Right forelimb (tissue), 1 donor: ENCODE results near the gene SNCAIP.
"Not testable (repeated sequence)": the region's sequence is repeated elsewhere in the genome, so short reads cannot be mapped to it uniquely, and the experiment has no call there.

Experiments
- DNase-seq: peaks from one replicate; pipeline ENCODE4 v3.0.0-alpha.2; 2018

Gene SNCAIP

DNA sequence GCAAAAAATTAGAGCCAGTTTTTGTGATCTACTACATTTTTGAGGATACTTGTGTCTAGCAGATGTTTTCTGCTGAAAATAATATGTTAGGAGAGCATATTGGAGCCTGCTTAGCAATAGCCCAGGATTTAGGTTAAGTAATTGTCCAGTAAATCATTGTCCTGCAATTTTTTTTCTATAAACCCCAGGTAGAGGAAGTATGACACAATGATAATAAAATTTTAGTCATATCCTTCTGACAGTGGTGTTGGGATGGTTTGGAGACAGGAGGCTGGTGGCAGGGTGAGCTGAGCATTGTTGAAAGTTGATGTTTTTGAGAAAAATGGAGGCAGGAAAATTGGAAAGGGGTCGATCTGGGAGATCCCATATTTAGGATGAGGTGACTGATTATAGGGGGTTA, 3.5 kb downstream of the SNCAIP start:
- DNase-seq = no peak

DNA sequence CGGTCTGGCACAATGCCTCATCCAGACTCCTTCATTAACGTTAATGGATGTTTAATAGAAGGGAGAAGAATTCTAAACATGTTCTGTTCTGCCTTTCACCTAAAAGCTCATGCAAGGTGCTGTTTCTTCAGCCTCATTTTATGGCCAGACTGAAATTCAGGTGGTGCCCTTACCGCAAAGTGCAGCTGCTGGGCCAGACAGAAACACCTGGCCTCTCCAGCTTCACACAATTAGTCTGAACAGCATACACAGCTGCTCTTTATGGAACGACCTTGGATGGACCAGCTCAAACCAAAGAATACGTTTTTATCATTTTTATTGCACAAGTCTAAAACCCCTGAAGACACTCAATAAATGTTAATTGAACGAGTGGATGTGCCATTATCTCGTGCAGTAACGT, 4.6 kb downstream of the SNCAIP start:
- DNase-seq = no peak

DNA sequence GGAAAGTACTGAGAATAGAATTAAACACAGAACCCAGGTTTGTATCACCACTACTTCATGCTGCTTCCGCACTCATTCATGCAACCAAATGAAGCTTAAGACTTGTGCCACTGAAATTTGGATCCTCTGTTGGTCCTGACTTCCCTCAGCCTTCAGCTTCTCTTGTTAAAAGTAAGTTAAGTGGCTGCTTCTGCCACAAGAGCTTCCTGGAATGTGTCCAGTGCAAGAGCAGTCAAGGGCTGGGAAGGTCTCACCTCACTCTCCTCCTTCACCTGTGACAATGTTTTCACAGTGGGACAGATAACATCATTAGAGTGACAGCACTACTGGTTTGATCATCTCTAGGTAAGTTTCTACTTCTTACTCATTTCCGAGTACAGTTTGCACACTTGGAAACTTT, 7.9 kb downstream of the SNCAIP start:
- DNase-seq = no peak

DNA sequence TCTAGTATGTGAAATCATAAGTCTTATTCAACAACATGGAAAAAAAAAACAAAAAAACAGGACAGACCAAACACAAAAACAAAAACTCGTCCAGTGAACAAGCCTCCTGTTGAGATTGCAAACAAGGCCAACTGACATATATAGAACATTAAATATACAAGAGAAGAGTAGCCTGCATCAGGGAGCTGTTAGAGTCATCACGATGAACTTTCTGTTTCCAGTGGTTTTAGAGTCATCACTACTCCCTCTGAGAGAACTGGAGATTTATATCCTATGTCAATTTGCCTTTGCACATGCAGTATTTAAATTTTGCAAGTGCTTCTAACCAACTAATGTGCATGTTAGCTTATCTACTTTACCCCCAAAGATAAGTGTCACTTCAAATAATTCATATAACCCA, 9.9 kb downstream of the SNCAIP start:
- DNase-seq = no peak

DNA sequence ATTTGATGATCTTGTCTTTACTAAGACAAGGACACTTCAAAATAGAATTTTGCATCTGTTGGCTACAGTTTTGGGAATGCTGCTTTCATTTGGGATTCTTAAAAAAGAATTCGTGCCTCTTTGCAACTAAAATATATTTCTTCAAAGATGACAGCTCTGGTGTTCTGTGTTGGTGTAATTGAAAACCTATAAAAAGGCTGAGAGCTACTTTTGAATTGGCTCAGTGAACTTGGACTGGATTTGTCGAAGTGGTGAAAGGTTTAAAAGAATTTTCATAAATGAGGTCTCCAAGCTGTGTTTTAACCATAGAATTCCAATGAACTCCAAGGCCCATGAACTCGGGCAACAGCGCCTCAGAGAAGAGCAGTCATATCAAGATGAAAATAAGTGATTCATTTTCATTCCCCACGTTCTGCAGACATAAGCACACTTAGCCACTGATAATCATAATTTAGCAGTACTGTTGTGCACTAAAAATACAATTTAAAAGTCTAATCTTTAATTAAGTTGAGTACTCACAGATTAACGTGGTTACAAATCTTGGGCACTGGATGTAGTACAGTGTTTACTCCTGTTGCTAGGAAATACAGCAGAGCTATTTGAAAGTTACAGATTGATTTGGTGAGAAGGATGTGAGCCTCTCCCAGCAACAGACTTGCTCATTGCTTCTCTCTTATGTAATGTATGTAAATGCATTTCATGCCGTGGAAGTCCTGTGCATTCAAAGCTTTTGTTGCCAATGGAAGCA, 10.9 kb downstream of the SNCAIP start:
- DNase-seq = no peak

DNA sequence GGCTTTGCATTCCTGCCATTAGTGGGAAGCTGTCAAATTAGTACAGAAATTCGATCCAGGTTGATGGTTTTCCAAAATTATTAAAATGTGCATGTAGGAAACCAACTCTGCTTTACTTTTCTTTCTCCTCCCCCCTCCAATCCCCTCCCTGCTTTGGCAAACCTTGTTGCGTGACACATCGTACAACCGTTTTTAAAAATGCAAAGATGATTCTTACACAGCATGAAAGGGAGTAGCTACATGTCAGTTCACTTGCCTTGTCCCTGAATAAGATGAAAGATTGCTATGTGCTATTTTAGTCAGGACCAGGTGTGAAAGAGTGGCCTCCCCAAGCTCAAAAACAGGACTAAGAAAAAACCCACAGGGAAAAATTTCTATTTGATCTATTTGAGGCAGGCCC, 11.7 kb downstream of the SNCAIP start:
- DNase-seq = no peak

DNA sequence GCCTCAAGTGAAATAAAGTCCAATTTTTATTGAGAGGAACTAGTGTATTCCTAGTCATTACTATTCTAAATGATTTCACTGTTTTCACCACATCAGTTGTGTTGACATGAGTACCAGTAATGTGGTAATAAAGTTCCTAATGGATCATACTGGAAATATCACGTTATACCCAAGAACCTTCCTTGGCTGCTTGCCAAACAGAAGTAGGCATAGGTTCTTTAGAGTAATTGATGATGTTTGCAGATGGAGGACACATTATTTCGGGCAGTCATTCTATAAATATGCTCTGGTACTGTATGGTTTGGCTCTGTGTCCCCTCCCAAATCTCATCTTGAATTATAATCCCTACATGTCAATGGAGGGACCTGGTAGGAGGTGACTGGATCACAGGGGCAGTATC, 15.1 kb downstream of the SNCAIP start:
- no peak for DNase-seq

DNA sequence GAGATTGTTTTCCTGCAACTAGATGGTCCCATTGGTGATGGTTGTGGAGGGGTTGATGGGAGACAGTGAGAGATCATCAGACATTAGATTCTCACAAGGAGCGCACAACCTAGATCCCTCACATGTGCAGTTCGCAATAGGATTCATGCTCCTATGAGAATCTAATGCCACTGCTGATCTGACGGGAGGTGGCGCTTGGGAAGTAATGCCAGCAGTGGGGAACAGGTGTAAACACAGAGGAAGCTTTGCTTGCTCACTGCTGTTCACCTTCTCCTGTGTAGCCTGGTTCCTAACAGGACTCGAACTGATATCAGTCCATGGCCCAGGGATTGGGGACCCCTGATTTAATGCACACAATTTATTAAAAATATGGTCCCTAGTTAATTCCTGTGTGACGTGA, 18.8 kb downstream of the SNCAIP start:
- no peak for DNase-seq

DNA sequence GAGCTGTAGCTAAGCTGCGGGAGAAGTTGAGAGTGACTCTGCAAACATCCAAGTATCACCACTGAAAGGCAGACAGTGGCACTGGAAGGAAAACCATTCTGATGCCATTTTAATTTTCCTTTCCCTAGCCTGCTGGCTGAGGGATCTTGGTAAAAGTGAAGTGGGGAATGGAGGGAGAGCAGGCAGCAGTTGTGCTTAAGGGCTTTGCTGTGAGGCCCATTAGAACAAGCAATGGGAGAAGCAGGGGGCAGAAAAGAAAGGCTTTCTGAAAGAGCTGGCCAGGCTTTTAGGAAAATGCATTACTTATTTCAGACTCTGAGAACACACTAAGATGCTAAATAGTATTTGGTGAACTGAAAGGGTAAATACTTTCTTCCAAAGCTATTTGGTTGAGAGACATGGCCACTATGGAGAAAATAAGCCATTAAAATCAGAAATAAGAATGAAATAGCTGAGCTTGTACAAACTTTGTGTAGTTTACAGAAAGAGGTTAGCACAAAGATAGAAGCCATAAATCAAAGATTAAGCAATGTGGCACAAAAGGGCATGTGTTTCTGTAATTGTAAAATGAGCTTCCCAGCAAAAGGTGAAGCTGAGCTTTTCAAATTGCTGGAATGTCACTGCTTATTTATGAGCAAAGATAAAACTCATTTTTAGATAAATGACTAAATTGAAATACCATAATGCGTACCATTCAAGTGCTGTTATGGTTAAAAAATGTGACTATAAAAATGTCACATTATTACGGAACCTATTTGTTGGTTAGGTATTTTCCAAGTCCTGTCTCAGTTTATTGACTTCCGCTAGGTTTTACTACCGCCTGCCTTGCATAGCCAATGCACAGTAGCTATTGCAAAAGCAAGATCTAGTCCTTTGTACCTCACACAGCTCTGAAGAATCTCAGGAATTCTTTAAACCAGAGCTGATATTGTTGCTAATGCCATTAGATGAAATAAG, 20.8 kb downstream of the SNCAIP start:
- no peak for DNase-seq

DNA sequence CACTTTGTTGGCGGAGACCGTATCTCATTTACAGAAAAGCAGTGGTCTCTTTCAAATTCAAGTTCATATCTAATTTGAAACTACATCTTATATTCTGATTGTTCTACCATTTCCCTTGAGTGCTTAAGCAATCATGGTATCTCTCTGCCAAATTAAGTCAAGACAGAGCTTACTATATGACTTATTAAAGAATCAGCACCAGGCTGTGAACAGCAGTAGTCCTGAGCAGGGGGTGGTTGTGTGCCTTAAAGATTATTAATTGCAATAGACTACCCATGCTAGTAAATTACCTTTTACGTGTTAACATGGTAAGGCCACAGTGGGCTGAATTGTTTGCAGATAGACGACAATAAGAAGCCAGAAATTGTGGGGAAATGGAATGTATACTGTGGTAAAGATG, 21.5 kb downstream of the SNCAIP start:
- no peak for DNase-seq

DNA sequence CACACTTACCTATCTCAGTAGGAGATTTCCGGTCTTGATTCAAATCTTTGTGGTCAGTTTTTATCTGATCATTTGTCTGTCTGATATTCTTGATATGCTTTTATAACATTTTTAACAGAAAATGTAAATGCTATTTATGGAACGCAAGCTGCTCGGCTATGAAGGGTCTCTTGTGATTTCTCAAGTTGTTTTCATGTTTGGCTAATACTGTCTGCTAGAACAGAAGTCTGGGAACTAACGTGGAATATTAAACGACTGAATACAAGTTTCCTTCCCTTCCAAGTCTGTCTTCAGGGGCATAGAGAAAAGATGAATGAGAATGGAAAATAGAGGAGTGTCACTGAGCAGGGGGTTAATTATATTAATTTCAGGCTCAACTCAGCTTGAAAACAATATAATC, 27.6 kb downstream of the SNCAIP start:
- no peak for DNase-seq

DNA sequence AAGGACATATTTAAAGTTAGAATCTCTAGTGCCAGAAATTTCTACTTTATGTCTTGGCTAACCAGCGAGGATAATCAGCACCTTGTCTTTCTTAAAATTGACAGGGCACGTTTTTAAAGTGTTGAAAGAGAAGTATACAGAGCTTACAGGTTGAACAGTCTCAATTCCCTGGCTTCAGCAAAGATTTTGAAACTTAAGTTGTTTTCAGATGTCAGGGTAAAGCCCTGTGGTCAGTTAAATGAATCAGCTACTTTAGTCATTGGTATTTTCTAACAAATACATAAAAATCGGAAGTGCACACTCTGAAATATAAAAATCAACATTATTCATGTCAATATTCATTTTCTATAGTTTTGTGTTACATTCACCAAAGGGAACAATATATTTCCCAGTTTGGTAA, 29.1 kb downstream of the SNCAIP start:
- no peak for DNase-seq

DNA sequence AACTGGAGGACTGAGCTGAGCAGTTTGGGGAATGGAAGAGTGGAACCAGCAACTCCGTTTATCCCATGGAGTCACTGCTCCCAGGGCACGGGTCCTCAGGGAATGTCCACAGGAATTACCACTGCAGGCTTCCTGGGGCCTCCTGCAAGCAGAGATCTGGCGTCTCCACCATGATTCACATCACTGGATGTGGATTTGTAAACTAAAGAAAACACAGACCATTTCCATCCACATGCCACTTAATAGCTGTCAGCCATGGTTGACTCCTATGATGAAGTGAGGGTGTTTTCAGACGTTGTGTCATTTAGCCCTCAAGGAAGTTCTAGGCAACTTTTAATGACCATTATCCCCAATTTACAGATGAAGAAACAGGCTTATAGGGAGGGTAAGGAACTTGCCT, 30.2 kb downstream of the SNCAIP start:
- no peak for DNase-seq

DNA sequence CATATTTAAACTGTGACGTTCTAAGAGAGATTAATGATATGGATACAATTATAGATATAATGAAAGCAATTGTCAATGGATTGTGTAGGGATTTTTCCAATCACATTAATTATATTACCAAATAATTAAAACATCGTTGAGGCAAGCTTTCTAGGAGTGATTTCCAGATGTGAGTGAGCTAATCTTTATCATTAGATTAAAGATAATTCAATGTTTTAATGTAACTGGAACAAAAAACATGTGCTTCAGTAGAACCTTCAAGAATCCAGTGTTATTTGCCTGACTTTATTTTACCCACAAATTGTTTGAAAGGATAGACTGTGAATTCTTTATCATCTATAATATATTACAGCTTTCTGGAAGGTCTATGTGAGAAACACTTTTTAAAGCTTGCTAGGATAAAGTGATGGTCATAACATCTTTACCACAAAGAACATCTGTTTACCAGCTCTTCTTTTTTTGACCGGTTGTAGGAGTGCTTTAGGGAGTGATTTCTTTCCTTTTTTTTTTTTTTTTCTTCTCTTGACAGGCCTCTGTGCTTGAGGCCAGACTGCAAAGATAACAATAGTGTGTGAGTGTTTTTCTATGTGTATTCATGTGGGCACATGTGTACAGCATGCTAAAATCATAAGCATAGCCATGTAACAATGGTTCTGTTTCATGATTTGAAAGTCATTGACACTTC, 35.0 kb downstream of the SNCAIP start:
- DNase-seq = no peak

DNA sequence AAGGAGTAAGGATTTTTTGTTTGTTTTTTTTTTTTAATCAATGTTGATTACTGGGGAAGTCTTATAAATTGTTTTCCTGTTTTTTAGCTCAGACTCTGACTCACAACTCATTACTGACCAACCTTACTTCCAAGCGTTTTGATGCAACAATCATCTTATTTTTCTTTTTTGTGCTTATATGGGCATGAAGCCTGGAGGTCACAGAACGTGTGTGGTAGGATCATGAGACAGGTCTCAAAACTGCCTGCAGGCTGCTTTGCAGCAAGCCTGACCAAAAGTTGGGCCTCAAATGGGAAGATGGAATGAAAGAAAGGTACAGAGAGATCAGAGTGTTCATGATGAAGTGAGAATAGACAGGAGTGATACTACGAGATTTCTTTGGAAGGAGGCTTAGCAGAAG, 38.5 kb downstream of the SNCAIP start:
- no peak for DNase-seq

DNA sequence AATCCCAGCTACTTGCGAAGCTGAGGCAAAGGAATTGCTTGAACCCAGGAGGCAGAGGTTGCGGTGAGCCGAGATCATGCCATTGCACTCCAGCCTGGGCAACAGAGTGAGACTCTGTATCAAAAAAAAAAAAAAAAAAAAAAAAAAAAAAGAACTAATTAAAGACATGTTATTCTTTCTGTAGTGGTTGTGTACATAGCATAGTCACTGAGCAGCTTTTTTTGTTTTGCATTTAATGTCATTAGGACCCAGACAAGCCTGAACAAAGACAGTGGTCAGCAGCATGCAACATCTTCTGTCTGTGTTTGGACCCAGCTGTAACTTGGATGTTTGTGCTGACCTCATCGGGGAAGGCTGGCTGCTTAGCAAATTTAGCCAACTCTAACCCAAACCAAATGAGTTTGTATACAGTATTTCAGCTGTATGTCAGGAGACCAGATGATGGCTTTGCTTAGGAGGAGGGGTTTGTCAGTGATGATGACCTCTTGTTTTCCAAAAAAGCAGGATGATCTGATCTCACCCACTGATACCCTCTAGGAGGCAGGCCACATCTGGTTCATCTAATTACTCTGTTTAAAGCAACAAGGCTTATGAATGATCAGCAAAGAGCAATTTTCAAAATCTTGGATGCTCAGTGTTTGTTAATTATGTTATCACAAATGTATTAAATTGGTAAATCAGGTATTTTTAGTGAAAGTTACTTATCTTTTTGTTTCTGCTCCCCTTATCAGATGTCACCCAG, 39.5 kb downstream of the SNCAIP start:
- DNase-seq = no peak

DNA sequence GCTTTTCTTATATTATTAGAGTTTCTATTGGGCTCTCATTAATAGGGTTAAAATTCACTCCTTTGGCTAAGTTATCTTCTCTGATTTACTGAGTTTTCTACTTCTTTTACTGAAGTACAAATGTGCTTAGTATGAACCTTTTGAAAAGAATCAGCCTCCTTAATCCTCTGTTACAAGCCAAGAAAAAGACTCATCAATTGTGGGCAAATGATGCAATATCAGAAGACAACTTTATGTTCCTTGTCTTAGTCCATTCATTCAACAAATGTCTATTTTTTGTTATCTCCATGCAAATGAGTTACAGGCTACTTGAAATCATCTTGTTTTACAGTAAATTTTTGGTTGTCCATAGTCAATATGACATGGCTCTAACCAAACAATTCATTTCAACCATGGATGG, 40.3 kb downstream of the SNCAIP start:
- DNase-seq = no peak

DNA sequence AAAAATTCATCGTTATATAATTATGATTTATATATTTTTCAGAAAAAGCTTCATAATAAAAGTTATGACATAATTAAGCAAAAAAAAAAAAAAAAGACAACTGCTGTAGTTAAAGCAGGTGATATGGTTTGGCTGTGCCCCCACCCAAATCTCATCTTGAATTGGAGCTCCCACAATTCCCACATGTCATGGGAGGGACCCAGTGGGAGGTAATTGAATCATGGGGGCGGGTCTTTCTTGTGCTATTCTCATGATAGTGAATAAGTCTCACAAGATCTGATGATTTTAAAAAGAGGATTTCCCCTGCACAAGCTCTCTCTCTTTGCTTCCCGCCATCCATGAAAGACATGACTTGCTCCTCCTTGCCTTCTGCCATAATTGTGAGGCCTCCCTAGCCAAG, 41.3 kb downstream of the SNCAIP start:
- DNase-seq = not testable (repeated sequence)

DNA sequence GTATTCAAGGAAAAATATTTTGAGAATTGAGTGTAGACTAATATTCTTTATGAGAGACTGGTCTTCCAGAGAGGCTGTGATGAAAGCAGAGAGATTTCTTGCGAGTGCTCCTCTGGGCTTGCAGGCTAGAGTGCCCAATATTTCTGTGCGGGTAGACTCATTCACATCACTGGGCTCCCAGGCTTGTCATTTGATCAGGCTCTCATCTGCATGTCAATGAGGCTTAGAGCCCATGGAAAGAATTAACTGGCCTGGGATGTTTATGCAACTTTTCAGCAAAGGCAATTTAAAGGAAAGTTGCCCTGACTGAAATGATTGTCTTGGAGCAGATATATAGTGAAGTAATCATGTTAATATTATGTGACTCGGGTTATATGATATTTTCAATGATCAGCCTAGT, 42.3 kb downstream of the SNCAIP start:
- DNase-seq = no peak

DNA sequence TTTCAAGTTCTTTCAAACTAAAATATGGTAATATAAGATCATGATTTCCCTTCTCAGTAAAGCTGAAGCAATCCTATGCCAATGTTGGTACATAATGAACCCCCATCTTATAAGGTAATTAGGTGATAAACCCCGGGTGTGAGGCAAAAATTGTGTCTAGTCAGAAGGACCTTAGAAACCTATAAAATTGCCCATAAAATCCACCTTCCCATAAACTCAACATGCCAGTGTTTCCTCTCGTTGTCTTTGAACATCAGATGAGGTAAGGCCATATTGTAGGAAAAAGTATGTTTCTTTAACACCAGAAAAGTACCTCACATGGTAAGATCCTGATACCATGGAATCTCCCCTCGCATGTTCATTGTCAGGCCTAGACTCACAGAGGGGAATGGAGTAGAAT, 43.3 kb downstream of the SNCAIP start:
- no peak for DNase-seq

DNA sequence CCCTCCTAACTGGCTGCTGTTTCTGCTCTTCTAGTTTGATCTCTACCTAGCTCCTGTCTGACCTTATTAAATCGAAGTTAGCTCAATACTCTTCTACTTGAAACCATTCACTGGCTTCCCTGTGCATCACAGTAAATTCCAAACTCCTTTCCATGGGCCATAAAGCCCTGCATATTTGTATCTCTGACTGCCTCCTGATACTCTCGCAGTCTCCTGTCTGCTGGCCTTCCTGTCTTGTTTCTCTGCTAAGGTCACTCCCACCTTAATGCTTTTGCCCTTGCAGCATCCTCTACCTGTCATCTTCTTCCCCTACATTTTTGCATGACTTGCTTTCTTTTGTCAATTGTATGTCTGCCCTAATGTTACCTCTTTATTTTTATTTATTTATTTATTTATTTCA, 44.8 kb downstream of the SNCAIP start:
- DNase-seq = no peak

DNA sequence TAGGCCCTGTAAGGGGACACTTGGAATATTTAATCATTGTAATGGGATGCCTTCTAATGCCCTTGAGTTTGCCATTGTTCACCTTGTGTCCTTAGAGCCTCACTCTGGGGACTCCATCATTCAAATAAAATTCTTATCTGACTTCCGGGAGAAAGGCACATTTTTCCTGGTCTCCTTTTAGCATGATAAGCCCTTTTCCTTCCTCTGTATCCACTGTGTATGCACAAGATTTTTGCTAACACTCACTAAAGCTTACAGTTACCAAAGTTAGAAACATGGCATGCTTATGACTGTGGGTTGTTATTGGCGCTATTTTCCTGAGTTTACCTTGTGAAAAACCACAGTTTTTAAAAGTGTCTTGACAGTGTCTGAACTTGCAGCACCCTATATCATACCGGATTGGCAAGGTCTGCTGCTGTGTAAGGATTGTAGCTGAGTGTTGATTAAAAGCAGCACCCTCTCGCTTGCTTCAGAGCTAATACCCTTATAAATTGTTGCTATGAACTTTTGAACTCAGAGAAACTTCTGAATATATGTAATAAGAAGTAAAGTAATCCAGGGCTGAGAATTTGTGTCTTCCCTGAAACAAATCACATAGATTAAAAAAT, 46.4 kb downstream of the SNCAIP start:
- DNase-seq = no peak

DNA sequence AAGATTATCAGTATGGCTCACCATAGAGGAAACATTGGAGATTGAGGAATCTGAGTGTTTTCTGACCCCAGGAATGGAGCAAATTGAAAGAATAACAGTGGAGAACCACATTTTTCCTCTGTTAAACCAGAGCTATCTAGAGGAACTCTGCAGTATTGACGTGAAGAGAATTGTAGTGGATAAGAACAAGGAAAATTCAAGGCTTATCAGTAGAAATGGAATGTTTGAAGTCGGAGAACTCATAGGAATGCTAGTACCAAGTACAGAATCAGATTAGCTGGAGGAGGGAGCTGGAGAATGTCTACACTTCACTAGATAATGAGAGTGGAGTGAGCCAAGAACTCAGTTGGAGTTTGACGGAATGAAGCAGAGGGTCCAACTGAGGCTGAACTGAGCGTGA, 50.3 kb downstream of the SNCAIP start:
- DNase-seq = no peak
